GM21367 (cell line): ENCODE results near the gene MNT.

Source experiments
- ATAC-seq: cut with Tn5 transposase; IDR thresholded peaks from one replicate; pipeline ENCODE4 v1.9.1; 2021; ENCODE audit not compliant: unreplicated experiment

MNT gene

GRCh38 chr17:2383628-2384167 lies 17.2 kb downstream of the MNT start:
- no peak for ATAC-seq

DNA sequence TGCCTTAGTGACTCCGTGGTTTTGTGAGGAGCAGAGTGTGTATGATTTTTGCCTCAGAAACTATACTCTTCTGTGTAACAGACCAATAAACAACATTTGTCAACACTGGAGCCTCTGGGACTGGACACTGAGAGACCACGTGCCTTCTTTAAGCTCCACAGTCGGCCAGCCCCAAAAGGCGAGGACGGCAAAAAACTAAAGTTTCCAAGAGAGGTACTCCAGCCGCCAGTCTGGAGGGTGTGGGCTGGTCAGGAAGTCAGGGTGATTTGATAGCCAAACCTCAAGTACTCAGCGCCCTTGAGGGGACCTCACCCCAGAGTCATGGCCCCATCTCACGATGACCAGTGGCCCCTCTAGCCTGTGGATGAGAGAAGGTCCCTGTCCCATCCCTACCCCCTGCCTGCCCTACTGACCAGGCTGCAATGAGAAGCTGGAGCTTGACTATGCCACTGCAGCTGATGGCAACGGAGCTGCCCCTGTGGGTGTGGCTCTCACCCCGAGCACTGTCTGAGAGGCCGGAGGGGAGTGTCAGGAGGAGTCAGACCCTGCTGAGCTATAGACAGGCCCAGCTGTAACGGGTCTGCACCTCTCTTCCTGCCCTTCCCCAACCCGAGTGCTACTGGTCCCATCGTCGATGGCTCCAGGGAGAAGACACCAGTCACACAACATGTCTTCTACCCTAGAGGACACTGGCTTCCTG lies 19.8 kb downstream of the MNT start:
- ATAC-seq: no peak

- no peak for ATAC-seq
Observed at GRCh38 chr17:2380226-2380922, 20.5 kb downstream of the MNT start.

DNA sequence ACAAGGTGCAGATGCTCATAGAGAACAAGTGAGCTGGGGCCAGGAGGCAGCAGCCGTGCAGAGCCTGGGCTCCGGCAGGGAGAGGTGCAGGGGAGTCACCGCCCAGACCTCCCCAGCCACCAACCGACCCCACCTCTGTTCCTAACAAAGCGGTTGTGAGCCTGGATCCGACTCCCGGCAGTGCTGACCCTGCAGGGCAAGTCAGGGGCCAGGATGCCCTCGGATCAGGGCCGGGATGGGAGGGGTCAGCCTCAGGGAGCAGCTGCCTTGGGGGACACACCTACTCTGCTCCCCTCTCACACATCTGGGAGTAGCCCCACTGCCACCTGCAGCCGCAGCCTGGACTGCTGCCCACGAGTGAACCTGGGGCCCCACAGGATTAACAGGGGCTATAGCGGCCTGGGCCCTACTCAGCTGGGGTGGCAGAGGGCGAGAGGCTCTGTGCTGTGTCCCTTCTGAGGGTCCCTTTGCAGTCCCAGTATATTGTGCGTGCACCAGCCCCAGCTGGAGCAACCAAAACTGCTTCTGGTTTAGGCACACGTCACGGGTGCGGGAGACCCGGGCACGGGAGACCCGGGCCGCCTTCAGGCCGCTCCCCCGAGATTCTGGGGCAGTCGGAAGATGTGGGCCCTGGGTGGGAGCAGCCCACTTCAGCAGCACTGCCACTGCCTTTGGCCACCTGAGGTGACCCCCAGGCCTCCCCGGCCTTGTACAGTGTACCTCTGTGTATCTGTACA lies 21.2 kb downstream of the MNT start:
- ATAC-seq: no peak

DNA sequence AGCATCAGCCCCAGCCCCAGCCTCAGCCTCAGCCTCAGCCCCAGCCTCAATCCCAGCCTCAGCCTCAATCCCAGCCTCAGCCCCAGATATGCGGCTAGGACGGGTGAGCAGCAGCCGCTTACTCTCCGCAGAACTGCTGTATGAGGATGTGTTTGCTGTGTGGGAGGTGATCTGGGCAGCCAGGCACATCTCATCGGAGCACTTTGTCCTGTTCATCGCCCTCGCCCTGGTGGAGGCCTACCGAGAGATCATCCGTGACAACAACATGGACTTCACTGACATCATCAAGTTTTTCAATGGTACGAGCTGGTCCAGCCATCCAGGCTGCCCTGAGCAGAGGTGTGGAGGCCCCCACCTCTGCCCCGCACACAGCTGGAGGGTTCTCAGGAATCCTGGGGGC lies 22.0 kb downstream of the MNT start:
- no peak for ATAC-seq

DNA sequence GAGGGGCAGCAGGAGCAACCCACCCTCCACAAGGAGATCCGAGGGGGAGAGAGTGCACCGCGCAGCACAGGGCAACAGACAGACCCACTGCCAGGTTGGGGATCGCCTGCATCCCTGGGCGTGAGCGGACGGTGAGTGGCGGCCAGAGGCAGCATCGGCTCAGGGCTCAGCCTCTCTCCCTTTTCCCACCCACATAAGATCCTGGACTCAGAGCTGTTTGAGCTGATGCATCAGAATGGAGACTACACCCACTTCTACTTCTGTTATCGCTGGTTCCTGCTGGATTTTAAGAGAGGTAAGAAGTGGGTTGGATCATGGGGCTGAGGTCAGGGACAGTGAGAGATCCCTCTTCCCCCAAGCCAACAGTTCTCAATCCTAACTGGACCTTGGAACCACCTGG lies 23.2 kb downstream of the MNT start:
- ATAC-seq: no peak

- ATAC-seq: no peak
Observed at GRCh38 chr17:2376107-2376506, 24.8 kb downstream of the MNT start.

DNA sequence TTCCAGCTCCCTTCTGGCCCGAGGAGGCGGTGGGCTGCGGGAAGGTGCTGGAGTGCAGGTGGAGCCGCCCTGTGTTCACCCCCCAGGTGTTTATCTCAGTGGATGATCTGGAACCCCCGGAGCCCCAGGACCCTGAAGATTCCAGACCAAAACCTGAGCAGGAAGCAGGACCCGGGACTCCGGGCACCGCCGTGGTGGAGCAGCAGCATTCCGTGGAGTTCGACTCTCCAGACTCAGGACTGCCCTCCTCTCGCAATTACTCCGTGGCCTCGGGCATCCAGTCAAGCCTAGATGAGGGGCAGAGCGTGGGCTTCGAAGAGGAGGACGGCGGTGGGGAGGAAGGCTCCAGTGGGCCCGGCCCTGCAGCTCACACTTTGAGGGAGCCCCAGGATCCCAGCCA lies 25.5 kb downstream of the MNT start:
- no peak for ATAC-seq

DNA sequence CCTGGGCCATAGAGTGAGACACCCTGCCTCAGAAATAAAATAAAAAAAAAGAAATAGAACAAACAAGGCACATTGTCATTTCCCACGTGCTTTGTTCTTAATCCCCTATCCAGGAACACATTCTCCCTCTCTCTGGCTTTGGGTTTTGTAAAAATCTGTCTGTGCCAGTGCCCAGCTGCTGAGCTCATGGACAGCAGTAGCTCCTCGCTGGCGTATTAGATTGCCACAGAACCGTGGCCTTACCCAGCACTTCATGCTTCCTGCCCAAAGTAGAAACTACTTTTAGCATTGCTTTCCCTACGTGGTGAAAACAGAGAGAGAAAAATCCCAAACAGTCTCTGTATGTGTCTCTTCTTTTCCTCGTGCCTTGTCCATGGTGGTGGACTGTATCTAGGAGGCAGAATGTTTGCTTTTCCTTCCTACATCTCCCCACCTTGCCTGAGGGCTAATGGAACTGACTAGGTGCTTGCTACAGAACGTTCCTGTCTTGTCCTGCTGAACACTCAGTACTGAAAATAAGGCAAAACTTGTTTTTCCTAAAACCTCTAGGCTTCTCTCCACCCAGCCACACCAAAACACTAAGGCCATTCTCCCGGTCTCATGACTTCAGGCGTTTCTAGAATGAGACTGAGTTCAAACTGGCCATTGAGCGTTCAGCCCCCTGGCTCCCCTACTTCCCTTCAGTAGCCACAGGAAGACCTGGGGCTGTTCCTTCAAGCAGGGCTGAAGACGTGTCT lies 26.1 kb downstream of the MNT start:
- ATAC-seq: no peak

DNA sequence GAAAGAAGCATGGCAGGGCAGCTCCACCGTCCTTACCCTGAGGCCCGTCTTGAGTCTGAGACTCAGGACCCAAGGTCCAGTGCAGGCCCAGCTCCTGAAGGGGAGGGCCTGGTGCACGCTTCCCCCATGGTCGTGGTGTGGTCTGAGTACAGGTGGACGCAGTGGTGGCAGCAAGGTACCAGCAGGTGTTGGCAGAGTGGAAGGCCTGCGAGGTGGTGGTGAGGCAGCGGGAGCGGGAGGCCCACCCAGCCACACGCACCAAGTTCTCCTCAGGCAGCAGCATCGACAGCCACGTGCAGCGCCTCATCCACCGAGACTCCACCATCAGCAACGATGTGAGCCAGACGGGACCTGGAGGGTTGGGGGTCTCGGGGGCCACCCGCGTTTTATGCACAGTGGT lies 27.7 kb downstream of the MNT start:
- no peak for ATAC-seq

GRCh38 chr17:2372681-2373080 lies 28.2 kb downstream of the MNT start:
- ATAC-seq: no peak

- no peak for ATAC-seq
Observed at GRCh38 chr17:2372180-2372579, 28.7 kb downstream of the MNT start.

- no peak for ATAC-seq
Observed at GRCh38 chr17:2371183-2372130, 29.4 kb downstream of the MNT start.

- no peak for ATAC-seq
Observed at GRCh38 chr17:2370211-2370589, 30.7 kb downstream of the MNT start.

DNA sequence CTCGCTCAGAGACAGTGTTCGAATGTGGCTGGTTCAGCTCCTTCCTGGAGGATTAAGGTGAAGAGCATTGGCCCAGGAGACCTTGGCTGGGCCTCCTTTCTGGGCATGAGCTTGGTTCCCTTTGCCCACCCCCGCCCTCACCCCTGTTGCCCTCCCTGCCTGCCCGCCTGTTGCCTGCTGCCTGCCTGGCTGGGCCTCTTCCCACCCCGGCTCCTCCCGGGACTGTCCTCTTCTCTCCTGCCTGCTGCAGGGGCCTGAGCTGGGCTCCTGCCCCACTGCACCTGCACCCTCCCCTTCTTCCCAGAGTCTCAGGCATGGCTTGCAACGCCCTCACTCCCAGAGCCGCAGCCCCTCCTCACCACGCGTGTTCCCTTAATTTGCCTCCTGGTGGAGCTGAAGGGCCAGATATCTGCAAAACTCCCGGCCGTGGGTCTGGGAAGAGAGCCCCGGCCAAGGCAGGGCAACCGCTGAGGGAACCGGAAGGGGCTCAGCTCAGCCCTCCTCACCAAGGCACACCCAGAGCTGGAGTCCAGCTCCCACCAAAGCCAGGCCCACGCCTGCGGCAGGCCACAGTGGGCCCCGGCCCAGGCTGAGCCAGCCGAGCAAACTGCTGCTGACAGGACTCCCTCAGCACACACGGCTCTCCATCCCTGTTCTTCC lies 31.2 kb downstream of the MNT start:
- no peak for ATAC-seq

GRCh38 chr17:2369039-2369438 lies 31.8 kb downstream of the MNT start:
- ATAC-seq: no peak

GRCh38 chr17:2368359-2368758 lies 32.5 kb downstream of the MNT start:
- no peak for ATAC-seq

DNA sequence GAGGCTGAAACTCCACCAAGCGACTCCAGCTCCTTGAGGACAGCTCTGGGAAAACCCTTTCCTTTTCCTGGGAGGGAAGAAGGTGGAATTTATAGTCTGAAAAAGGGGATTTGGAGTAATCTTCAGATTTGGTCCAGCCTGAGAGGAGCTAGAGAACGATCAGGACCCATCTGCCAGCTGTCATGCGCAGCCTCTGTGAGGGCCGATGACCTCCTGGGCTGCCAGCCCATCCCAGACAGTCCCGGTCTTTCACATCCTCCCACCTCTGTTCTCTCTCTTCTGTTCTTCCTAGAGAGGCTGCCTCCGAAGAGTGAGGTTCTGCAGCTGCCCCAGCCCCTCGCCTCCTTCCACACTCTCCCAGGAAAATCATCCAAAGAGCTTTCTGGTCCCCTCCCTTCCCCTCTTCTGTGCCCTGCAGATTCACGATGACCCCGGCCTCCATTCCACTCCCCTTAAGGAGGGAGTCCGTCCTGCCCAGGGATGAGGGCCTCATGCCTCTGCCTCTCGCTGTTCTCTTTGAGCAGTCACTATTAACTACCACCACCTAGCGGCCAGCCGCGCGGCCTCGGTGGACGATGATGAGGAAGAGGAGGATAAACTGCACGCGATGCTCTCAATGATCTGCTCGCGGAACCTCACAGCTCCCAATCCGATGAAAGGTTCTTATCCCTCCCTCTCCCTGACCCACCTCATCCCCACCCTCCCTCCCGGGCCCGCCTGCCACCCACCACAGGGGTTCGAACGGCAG lies 33.9 kb downstream of the MNT start:
- no peak for ATAC-seq

DNA sequence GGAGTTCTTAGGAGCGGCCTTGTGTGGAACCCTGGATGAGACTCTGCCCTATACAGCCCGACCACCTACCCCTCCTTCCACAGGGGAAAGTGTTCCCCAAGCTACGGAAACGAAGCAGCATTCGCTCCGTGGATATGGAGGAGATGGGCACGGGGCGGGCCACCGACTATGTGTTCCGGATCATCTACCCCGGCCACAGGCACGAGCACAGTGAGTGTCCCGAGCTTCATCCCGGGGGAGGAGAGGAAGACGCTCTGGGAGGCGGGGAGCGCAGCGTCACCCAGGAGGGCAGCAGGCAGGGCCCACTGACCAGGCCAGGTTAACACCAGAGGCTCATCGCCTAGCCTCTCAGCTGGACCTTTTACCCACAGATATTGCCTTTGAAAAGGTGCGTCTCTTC lies 35.7 kb downstream of the MNT start:
- ATAC-seq: no peak
